Fibroblast of upper back skin (primary cell): ENCODE results near the gene BCL2L14.
A peak's percentile ranks its signal among the peaks of the same experiment; 100 is the strongest.

ENCODE experiments used
- DNase-seq: peaks from one replicate; pipeline ENCODE4 v3.0.0-alpha.2; 2013

Gene BCL2L14, protein sequence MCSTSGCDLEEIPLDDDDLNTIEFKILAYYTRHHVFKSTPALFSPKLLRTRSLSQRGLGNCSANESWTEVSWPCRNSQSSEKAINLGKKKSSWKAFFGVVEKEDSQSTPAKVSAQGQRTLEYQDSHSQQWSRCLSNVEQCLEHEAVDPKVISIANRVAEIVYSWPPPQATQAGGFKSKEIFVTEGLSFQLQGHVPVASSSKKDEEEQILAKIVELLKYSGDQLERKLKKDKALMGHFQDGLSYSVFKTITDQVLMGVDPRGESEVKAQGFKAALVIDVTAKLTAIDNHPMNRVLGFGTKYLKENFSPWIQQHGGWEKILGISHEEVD

DNA sequence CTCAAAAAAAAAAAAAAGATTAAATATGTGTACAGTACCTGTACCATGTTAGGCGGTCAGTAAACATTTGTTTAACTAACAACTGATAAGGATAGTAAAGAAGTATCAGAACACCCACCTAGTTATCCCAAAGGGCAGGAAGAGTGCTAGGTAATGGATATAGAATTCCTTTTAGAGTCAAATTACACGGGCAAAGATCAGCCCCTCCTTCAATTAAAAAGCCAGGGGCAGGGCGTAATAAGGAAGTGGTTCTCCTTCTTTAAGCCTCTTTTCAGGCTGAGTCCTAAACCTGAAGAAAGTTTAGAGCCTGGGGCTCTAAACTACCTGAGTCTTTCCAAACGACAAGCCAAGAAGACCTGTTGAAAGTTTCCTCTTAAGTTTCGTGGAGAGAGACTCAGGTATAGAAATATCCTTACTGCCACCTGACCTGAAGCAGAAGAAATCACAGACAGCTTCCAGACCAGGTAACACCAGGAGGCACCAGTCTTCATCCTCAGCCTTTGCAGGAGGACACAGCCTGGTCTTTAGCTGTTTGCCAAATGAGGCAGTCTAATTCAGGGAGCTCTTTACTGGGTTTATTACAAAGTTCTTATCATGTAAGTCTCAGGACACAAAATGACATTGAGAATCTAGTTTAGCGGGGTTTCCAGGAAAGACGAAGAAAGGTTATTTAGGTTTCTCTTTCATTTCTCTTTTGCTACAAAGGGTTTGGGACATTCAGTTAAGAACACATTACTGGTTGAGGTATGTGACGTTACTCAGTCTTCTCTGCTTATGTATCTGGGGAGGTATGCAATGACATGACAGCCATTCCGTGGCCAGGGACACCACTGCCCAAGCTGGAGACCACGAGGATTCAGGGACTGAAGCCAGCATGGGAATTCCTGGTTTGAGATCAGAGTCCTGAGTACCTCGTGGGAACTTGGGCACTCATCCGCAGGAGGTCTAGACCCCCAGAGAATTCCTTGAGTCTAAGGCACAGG is at the start of gene BCL2L14:
BCL2L14 (plus strand) TSS at position 266 of the 983 bp plus-strand sequence. CDS start 8,367 bp downstream, outside the sequence.
- peak; percentile 16 for DNase-seq

DNA sequence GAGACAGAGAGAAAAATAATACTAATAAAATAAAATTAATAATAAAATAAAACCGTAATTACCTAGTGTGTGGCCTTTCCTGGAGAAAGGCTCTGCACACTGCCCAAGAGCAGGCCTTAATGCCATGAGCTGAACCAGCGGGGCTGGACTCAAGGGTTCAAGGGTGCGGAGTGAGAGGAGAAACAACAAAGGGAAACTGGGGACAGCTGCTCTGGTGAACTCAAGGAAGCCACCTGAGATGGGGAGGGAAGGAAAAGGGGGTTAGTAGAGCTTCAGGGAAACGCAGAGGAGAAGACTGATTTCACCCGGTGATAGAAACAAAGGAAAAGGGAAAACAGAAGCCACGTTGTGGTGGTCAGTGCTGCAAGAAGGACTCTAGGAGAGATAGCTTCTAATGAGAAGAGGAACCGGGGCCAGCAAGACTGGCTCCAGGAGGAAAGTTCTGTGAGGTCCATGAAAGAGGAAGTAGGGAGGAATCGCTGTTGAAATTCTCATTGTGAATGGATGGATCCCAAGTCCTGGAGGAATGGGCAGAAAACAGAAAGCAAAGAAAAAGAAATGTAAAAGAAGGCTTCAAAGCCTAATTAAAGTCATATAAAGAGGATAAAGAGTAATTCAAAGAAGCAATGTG is 48.3 kb upstream of the BCL2L14 start:
- no peak for DNase-seq

DNA sequence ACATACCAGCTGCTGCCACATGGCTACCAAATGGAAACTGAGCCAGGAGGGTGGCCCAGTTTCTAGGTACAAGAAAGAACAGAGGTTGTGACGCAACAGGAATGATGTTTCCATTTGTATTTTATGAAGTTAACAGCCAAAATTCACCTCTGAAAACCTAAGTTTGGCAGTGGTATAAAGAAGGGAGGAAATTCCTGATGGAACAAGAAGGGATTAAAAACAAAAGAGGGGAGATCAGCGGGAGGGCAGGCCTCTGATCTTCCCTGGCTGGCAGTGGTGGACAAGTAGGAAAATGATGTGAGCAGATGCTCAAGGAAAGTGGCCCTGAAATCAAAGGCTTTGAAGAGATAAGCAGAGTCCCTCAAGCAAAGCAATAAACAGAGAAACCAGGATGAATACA is 47.3 kb upstream of the BCL2L14 start:
- no peak for DNase-seq

DNA sequence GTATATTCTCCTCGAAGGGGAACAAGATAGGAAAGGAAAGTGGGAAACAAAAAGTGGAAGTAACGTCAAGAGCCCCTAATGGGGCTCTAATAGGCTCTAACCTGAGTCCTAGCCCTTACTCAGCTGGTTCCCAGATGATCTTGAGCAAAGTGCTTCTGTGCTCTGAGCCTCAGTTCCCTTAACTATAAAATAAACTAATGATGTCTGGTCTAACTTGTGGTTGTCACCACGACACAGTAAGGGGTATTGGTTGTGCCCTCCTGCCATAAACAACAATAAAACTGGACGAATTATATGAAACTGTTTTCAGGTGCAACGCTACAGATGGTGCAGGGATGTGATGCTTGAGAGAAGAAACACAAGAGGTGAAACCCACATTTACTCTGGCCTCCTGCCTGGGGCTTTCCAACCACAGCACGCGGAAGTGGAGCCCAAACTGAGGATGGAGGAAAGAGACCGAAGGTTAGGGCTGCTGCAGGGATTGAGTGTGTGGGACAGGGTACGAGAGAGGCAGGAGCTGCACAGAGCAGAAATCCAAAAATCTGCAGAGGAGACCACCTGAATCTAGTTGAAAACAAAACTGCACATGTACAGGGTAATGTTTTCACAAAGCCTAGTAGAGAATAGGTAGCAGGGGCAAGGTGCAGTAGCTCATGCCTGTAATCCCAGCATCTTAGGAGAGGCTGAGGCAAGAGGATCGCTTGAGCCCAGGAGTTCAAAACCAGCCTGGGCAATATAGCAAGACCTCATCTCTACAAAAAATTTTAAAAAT is 45.6 kb upstream of the BCL2L14 start:
- DNase-seq, result no peak

DNA sequence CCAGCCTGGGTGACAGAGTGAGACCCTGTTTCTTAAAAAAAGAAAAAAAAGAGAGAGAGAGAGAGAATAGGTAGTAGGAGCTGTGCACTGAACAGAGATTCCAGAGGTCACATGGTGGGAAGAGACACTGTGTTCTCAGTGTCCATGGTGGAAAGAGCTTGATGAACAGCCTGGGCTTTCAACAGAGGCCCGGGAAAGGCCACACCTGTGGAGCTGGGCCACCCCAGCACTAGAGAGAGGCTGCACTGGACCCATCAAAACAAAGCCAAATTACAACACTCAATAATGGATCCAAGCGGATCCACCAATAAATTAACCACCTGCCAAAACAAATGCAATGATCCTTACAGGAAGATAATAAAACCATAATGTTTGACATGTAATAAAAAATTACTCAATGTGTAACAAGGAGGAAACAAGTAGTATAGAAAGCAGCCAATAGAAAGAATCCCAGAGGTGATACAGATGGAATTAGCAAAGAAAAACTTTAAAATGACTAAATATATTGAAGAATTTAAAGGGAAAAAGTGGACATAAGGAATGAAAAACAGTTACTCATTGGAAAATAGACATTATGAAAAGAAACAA is 44.8 kb upstream of the BCL2L14 start:
- no peak for DNase-seq

DNA sequence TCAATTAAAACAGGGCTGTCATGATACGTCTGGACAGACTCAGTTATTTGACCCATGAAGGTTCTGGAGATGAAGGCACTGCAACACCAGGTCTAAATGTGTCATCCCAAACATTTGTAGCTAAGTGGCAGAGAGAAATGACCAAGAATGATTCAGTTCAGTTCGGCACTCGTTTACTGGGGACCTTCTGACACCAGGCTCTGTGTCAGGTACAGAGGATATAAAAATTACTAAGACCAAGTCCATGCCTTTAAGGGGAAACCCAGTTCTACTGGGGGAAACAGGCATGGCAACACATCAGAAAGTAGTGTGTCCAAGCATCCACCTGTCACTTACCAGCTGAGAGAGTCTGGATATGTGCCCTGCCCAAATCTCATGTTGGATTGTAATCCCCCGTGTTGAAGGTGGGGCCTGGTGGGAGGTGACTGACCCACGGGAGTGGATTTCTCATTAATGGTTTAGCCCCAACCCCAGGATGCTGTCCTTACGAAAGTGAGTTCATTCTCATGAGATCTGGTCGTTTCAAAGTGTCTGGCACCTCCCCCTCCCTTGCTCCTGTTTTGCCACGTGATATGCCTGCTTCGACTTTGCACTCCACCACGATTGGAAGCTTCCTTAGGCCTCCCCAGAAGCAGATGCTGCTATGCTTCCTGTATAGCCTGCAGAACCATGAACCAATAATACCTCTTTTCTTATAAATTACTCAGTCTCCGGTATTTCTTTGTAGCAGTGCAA is 41.9 kb upstream of the BCL2L14 start:
- no peak for DNase-seq

DNA sequence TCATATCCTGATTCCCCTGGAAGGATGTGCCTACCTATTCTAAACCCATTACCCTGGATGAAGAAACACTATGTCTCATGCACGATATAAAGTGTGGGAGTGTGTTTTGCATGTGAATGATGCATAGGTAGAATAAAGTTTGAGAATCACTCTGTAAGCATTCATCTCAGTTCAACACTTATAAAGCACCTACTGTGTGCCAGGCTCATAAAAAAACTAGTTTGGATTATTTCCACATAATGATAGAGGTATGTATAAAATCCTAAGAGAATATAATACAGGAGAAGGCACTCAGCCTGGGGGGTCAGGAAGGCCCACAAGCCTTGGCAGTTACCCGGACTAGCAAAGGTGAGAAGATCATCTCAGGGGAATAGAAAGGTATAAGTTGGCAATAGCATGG is 41.1 kb upstream of the BCL2L14 start:
- no peak for DNase-seq

DNA sequence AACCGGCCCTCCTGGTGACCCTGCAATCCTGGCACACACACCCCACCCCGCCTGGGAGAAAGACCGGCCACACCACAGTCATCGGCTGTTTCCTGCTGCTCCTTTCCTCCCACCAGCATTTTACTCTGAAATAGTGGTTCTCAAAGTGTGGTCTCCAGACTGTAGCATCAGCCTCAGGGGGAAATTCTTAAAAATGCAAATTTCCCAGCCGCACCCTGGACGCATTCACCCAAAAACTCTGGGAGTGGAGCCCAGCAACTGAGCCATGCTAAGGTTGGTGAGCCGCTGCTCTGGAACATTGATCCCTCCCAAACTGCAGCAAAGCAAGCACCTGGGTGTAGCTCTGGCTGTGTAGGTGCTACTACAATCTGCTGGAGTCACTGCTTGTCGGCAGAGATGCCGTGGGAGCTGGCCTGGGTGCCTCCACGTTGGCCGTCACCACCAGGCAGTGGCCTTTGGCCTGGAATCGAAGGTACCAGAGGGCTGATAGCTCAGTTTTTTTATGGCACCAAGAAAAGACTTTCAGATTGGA is 38.4 kb upstream of the BCL2L14 start:
- no peak for DNase-seq

DNA sequence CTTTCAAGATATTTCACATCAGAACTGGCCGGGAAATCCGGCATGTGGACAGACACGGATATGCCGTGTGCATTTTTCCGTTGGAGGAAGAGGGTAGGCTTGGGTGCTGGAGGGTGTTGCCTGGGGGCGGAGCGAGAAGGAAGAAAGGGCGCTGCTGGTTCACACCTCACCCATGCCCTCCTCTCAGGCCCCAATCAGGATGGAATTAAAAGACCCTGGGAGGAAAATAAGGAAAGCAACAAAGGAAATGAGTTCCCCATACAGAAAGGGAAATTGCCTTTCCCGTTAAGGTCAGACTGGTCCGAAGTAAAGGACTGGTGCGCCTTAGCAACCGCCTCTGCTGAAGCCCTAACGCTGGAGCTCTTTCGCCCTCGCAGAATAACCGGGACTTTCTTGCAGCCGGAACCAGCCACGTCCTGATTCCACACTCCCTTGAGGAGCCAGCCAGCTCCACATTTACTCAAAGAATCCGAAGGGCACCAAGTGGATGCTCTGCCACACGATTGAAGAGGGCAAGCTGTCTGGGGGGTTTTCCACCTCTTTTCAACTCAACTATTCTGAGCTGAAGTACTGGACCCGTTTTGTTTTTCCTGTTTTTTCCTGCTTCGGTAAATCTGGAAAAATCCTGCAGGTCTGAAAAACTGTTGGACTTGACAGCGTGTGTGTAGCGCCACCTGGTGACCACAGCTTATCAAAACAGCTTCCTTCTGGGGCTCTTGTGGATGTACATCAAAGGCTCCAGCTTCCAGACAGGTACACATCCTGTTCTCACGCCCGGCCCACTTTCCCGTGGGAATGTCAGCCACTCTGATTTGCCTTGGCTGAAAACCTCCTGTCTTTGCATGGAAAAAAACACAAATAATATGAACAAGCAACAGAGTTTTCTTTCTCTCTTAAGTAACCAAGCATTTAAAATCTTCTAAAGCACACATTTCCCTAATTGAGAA is 37.6 kb upstream of the BCL2L14 start:
- DNase-seq, result peak; percentile 81

DNA sequence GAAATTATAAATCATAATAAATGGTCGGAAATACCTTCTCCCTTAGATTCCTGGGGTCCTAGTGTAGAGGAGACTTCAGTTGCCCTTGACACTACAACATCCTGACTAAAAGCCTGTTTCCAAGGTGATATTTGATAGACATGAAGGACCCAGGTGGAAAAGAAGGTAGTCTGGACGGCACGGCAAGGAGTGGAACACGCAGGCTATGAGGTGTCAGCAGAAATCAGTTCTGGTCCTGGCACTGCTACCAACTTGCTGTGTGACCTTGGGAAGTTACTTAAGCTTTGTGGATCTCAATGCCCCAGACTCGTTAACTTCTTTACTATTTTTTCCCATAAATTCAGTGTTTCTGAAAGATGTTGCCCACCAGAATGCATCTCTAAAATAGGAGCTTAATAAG is 36.9 kb upstream of the BCL2L14 start:
- DNase-seq, result no peak

DNA sequence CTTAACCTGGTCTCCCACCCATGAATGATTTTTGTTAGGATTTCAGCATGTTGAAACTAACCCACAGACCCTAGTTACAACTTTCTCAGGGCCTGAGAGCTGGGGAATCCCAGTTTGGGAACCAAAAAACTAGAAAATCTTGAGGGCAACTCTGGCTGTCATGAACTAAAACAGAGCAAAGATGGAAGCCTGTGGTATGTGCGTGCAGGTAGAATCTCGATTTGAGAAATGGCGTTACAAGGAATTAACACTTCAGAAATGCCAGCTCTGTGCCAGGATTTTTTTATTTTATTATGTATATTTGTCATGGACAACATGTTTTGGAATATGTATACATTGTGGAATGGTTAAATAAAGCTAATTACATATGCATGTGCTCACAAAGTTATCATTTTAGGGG is 36.4 kb upstream of the BCL2L14 start:
- DNase-seq, result no peak

DNA sequence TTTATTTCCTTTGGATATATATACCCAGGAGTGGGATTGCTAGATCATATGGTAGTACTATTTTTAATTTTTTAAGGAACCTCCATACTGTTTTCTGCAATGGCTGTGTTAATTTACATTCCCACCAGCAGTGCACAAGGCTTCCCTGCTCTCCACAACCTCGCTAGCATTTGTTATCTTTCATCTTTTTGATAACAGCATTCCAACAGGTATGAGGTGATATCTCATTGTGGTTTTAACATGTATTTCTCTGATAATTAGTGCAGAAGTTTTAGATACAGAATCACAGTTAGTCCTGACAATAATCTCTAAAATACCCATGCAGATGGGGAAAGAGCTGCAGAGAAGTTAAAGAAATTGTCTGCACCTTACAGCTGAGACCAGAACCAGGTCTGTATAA is 35.5 kb upstream of the BCL2L14 start:
- DNase-seq, result no peak

DNA sequence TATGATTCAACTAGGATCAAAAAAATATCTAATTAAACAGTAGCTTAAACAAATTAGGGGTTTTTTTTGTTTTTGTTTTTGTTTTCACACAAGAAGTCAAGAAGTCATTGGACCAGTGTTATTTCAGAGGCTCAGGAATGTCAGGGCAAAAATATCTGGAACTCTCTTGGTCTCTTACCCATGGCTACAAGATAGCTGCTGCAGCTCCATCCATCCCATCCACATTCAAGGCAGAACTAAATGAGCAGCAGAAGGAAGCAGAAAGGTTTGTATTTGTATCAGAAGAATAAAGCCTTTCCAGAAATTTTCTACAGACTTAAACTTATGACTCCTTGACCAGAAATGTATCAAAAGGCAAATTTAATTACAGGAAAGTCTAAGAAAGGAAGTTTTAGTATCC is 33.8 kb upstream of the BCL2L14 start:
- DNase-seq, result no peak

DNA sequence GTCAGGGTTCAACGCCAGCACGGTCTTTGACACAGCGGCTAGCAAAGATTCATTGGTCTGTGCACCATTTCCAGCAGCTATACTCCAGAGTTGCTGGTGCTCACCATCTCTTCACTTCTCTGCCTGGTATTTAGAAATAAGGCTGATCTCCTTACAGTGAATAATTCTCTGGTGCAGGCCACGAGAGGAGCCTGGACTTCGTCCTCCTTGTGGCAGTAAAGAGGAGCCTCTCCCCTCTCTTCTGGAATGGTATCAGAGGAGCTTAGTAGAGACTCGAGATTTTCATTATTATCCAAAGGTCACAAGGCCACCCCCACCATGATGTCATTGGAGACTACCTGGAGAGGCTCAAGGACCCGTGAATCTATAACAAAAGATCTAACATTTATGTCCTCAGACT is 30.8 kb upstream of the BCL2L14 start:
- no peak for DNase-seq

DNA sequence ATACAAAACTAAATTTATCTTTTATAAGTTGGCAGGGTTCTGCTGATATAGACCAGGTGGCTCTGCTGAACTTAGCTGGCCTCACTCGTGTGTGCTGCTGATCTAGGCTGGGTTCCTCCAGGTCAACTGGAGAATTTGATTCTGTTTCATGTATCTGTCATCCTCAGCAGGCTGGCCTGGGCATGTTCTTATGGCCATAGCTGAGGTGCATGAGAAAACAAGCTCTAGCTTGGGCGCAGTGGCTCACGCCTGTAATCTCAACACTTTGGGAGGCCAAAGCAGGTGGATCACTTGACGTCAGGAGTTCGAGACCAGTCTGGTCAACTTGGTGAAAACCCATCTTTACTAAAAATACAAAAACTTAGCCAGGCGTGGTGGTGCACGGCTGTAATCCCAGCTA is 24.3 kb upstream of the BCL2L14 start:
- DNase-seq, result no peak

DNA sequence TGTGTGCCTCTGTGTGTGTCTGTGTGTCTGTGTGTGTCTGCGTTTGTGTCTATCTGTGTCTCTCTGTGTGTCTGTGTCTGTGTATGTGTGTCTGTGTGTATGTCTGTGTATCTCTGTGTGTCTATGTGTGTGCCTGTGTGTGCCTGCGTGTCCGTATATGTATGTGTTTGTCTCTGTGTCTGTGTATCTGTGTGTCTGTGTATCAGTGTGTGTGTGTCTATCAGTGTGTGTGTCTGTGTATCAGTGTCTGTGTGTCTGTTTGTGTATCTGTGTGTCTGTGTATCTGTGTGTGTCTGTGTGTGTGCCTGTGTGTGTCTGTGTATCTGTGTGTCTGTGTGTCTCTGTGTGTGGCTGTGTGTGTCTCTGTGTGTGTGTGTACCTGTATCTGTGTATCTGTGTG is 23.1 kb upstream of the BCL2L14 start:
- no peak for DNase-seq

DNA sequence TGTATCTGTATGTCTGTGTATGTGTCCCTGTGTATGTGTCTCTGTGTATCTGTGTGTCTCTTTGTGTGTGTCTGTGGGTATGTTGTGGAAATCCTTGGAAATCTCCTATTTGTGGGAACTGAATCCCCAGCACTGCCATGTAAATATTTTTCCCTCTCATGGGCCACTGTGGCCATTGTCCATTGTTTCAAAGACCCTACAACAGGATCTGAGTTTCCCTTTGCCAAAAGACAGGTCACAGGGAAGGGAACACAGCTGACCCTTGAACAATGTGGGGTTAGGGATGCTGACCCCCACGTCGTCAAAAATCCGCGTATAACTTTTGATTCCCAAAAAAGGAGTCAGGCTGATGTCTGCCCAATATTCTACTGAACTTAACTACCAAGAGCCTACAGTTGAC is 22.5 kb upstream of the BCL2L14 start:
- DNase-seq, result no peak

DNA sequence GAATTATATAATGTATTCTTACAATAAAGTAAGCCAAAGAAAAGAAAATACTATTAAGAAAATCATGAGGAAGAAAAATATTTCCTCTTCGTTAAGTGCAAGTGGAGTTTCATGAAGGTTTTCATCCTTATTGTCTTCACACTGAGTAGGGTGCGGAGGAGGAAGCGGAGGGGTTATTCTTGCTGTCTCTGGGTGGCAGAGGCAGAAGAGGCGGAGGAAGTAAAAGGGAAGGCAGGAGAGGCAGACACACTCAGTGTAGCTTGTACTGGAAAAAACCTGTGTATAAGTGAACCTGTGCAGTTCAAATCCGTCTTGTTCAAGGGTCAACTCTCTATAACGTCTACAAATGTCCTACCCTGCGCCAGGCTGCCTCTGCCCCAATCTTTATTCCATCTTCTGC is 22.0 kb upstream of the BCL2L14 start:
- no peak for DNase-seq

DNA sequence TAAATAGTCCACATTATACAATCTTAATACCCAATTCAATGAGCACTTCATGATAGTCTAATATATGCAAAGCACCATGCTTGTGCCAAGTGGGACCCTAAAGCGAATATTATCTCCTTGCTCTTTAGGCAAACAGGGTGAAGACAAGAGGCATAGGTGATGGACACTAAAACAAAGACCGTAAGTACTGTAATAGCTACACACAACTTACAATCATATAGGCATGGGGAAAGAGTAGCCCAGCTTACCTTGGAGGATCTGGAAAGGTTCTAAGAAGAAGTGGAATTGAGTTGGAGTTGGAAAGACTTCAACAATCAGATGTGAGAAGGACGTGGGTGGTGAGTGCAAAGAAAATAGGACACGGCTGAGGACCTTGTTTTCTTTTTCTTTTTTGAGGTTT is 19.1 kb upstream of the BCL2L14 start:
- no peak for DNase-seq

DNA sequence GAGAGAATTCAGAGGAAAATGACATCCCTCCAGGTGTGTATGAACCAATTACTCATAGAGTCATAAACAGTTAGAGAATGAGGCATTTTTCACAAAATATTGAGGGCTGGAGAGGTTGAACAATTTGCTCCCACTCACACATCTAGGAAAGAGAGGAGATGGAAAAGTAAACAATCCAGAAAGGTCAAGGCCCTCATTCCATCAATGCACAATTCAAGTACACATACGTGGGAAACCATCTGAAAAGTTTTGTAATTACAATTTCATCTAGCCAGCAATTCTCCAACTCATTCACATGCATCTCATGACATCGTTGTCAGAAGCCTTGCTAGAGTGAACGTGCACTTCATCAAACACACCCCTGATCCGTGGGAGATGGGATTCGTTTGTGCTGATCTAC is 15.7 kb upstream of the BCL2L14 start:
- no peak for DNase-seq
